SK-N-SH (cell line): ENCODE results near the gene COMMD10.

Experiments used
- EP300 ChIP-seq, 2 experiments: IDR thresholded peaks; 2 replicates each; pipeline versions ENCODE4 v1.4.0 to v1.6.1; 2012; ENCODE audit warnings: borderline replicate concordance in 1 of 2, low read depth in 1 of 2, low read length in 1 of 2
- RAD21 ChIP-seq: IDR thresholded peaks from 2 replicates; pipeline ENCODE4 v1.6.1; 2012; ENCODE audit warnings: mild to moderate bottlenecking, low read length
- USF2 ChIP-seq: fragments of 150-350 bp; IDR thresholded peaks from 2 replicates; pipeline ENCODE4 v1.6.1; 2017; ENCODE audit warnings: antibody characterized with exemption, low read length, low read depth, borderline replicate concordance

- TF ChIP-seq USF2 (no peak), EP300 (IDR thresholded peaks at IDR 0.05; ENCODE audit: borderline replicate concordance in 1 of 2, low read depth in 1 of 2, low read length in 1 of 2) (no peak), RAD21 (no peak)
Measured at GRCh38 chr5:116038817-116039216, 46.0 kb upstream of the COMMD10 start.
